PC-9 (cell line): ENCODE results near the gene DCTN4. TPM values are rescaled to one million over a fixed set of nuclear protein-coding genes. Genes with fewer than 3 reads are reported as not detected.

Experiments
- BruUV-seq: library from RNA; stranded (reverse); fragments of 400-500 nt; replicated peaks from 2 replicates; lab custom pipeline; 2021; lab: Mats Ljungman, UMichigan
- CTCF ChIA-PET: fragments of 300-600 bp; sonication (Branson Sonifier 250); formaldehyde crosslinking; loops from one replicate; lab custom pipeline; 2022; ENCODE audit warnings: antibody characterized with exemption; lab: Charles Lee
- POLR2A ChIA-PET: fragments of 300-600 bp; sonication (Branson Sonifier 250); formaldehyde crosslinking; loops from one replicate; lab custom pipeline; 2022; ENCODE audit warnings: antibody characterized with exemption; ENCODE audit not compliant: unreplicated experiment; lab: Charles Lee
- DNase-seq, 2 experiments: peaks; one replicate each; pipeline versions ENCODE4 v3.0.0 to v3.0.0-alpha.2; 2015 to 2022; ENCODE audit warnings: mixed read lengths in 1 of 2
- H2AFZ ChIP-seq: fragments of 200-600 bp; sonication (generic); 2 replicates; pipeline ENCODE4 v1.8.1; 2017; ENCODE audit warnings: antibody characterized with exemption
- H3F3A ChIP-seq: fragments of 200-600 bp; sonication (generic); 2 replicates; pipeline ENCODE4 v1.8.1; 2017; ENCODE audit warnings: antibody characterized with exemption, mild to moderate bottlenecking, low read depth; ENCODE audit not compliant: insufficient read depth
- H3K27ac ChIP-seq: fragments of 200-600 bp; sonication (generic); 2 replicates; pipeline ENCODE4 v1.6.1; 2016; ENCODE audit warnings: mixed run types
- H3K27me3 ChIP-seq: fragments of 200-600 bp; sonication (generic); 2 replicates; pipeline ENCODE4 v1.6.1; 2016; ENCODE audit warnings: low read depth, mixed run types; ENCODE audit not compliant: insufficient read depth
- H3K36me3 ChIP-seq: fragments of 200-600 bp; sonication (generic); 2 replicates; pipeline ENCODE4 v1.6.1; 2016; ENCODE audit warnings: low read depth, mixed run types
- H3K4me1 ChIP-seq: fragments of 200-600 bp; sonication (generic); replicated peaks from 2 replicates; pipeline ENCODE4 v1.6.1; 2016; ENCODE audit warnings: mixed run types; ENCODE audit not compliant: insufficient read depth
- H3K4me2 ChIP-seq: fragments of 200-600 bp; sonication (generic); 2 replicates; pipeline ENCODE4 v1.6.1; 2017; ENCODE audit warnings: mixed run types
- H3K4me3 ChIP-seq: fragments of 200-600 bp; sonication (generic); 2 replicates; pipeline ENCODE4 v1.6.1; 2016; ENCODE audit warnings: mixed run types
- H3K79me2 ChIP-seq: fragments of 200-600 bp; sonication (generic); 2 replicates; pipeline ENCODE4 v1.6.1; 2017; ENCODE audit warnings: low read depth, mixed run types
- H3K9me2 ChIP-seq: fragments of 200-600 bp; sonication (generic); 2 replicates; pipeline ENCODE4 v1.8.1; 2017; ENCODE audit warnings: mild to moderate bottlenecking; ENCODE audit not compliant: insufficient read depth
- H3K9me3 ChIP-seq: fragments of 200-600 bp; sonication (generic); 2 replicates; pipeline ENCODE4 v1.8.1; 2016; ENCODE audit warnings: low read depth; ENCODE audit not compliant: insufficient read depth
- H4K20me1 ChIP-seq: fragments of 200-600 bp; sonication (generic); 2 replicates; pipeline ENCODE4 v1.8.1; 2017; ENCODE audit not compliant: insufficient read depth
- EZH2 ChIP-seq: fragments of 200-600 bp; sonication (generic); IDR thresholded peaks from 2 replicates; pipeline ENCODE4 v1.8.0; 2017; ENCODE audit warnings: antibody characterized with exemption, low read depth
- intact Hi-C: fragments of 100-400 bp; cut with micrococcal nuclease; formaldehyde crosslinking; loops from one replicate; pipeline ENCODE4 v1.10.0; 2022; ENCODE audit not compliant: unreplicated experiment
- total RNA-seq: library from RNA; stranded (reverse); gene quantifications from 2 replicates; pipeline ENCODE4 v1.2.3, GENCODE V29; 2021
- TF ChIP-seq, protein P1 (sequence below): fragments of 200-600 bp; sonication (generic); conservative IDR thresholded peaks from 2 replicates; pipeline ENCODE4 v1.6.1; 2017; ENCODE audit warnings: mixed run types, antibody characterized with exemption, mild to moderate bottlenecking, moderate library complexity

DCTN4 gene
- total RNA-seq, 1 experiment from 2014 or later, result 49.1 TPM

DNA sequence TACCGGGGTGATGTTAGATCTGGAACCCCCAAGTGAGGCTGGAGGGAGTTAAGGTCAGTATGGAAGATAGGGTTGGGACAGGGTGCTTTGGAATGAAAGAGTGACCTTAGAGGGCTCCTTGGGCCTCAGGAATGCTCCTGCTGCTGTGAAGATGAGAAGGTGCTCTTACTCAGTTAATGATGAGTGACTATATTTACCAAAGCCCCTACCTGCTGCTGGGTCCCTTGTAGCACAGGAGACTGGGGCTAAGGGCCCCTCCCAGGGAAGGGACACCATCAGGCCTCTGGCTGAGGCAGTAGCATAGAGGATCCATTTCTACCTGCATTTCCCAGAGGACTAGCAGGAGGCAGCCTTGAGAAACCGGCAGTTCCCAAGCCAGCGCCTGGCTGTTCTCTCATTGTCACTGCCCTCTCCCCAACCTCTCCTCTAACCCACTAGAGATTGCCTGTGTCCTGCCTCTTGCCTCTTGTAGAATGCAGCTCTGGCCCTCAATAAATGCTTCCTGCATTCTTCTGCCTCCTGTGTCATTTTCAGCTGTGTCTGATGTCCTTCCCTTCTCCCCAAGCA is 100.0 kb downstream of the DCTN4 start:
- POLR2A ChIA-PET, result interaction anchor here (0.6 kb wide), 1 partner anchor 124 kb away, joined by 3 read pairs; no protein-coding TSS in a partner anchor
- no peak overlapping the region for H3K27ac ChIP-seq

More for the DNA sequence above, 100.0 kb downstream of the DCTN4 start:
- H2AFZ ChIP-seq, result no peak overlapping the region
- H3K79me2 ChIP-seq, result no peaks in the 10 kb centered on the region
- TF ChIP-seq, protein P1, sequence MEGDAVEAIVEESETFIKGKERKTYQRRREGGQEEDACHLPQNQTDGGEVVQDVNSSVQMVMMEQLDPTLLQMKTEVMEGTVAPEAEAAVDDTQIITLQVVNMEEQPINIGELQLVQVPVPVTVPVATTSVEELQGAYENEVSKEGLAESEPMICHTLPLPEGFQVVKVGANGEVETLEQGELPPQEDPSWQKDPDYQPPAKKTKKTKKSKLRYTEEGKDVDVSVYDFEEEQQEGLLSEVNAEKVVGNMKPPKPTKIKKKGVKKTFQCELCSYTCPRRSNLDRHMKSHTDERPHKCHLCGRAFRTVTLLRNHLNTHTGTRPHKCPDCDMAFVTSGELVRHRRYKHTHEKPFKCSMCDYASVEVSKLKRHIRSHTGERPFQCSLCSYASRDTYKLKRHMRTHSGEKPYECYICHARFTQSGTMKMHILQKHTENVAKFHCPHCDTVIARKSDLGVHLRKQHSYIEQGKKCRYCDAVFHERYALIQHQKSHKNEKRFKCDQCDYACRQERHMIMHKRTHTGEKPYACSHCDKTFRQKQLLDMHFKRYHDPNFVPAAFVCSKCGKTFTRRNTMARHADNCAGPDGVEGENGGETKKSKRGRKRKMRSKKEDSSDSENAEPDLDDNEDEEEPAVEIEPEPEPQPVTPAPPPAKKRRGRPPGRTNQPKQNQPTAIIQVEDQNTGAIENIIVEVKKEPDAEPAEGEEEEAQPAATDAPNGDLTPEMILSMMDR, result no peak
- no peak for TF ChIP-seq EZH2
- no TSS peak for BruUV-seq
- H3K4me3 ChIP-seq, result no peak overlapping the region
- H3K9me3 ChIP-seq, result no peaks in the 10 kb centered on the region
- H3F3A ChIP-seq, result no peaks in the 10 kb centered on the region
- H3K27me3 ChIP-seq, result peaks cover 10% of the 10 kb centered on the region; the same call in 1 of the 2 replicates
- CTCF ChIA-PET, result no interaction called here
- DNase-seq, result no peak
- no peaks in the 10 kb centered on the region for H3K9me2 ChIP-seq
- H3K4me2 ChIP-seq, result no peak overlapping the region
- no peaks in the 10 kb centered on the region for H3K4me1 ChIP-seq
- intact Hi-C loops, result loop anchor here (5.0 kb wide), 1 partner anchor 201 kb away; no protein-coding TSS in a partner anchor
- H4K20me1 ChIP-seq, result no peaks in the 10 kb centered on the region
- H3K36me3 ChIP-seq, result no peaks in the 10 kb centered on the region

Other genes with a start within 250 kb of the DCTN4 start
- gene SYNPO, start 118.4 kb downstream of the DCTN4 start, total RNA-seq, result 1.8 and 2.0 TPM in 2 replicates
- 0.25 TPM in 1 of 2 replicates, not detected in the other for gene MYOZ3, start 97.8 kb downstream of the DCTN4 start, total RNA-seq
- gene RBM22, start 58.0 kb downstream of the DCTN4 start, total RNA-seq, result 49.7 and 57.3 TPM in 2 replicates
- 11.5 and 12.1 TPM in 2 replicates for gene SMIM3, start 19.7 kb upstream of the DCTN4 start, total RNA-seq
- gene IRGM, start 87.5 kb upstream of the DCTN4 start, total RNA-seq, result not detected in 2 replicates
- gene ZNF300, start 146.0 kb upstream of the DCTN4 start, total RNA-seq, result 3.7 and 4.1 TPM in 2 replicates